Gastroesophageal sphincter (tissue), 4 donors: Measurements from ENCODE around the gene ACP4. TPM values are rescaled to one million over a fixed set of nuclear protein-coding genes. Genes with fewer than 3 reads are reported as not detected.

Experiments used
- ATAC-seq: fragments of 150-250 bp; one replicate; pipeline ENCODE4 v1.9.1; 2016; ENCODE audit warnings: mild to moderate bottlenecking, moderate library complexity
- H3K27ac ChIP-seq, 4 donors: fragments of 200-600 bp; sonication (generic) in 3 of 4; 1 replicate in 3 of 4; 2 replicates in 1 of 4; pipeline ENCODE4 v1.5.1; 2016 to 2019
- H3K27me3 ChIP-seq: fragments of 200-600 bp; sonication (generic); one replicate; pipeline ENCODE4 v1.5.1; 2019
- H3K36me3 ChIP-seq, 2 donors: fragments of 200-600 bp; sonication (generic); one replicate each; pipeline ENCODE4 v1.5.1; 2019; ENCODE audit warnings: control low read depth in 1 of 2
- H3K4me1 ChIP-seq, 3 donors: fragments of 200-600 bp; sonication (generic); 1 replicate in 2 of 3; 2 replicates in 1 of 3; pipeline ENCODE4 v1.5.1; 2016 to 2019; ENCODE audit warnings: control low read depth in 2 of 3
- H3K4me3 ChIP-seq, 2 donors: fragments of 200-600 bp; sonication (generic); one replicate each; pipeline ENCODE4 v1.5.1; 2019; ENCODE audit warnings: mild to moderate bottlenecking in 1 of 2, moderate library complexity in 1 of 2
- H3K9me3 ChIP-seq, 3 donors: fragments of 200-600 bp; sonication (generic); one replicate each; pipeline ENCODE4 v1.5.1; 2017 to 2019; ENCODE audit warnings: control low read depth in 2 of 3
- CTCF ChIP-seq, 4 experiments: fragments of 200-600 bp in 2 of 4; fragments of 450-650 bp in 2 of 4; sonication (generic) in 1 of 4; IDR thresholded peaks; one replicate each; pipeline ENCODE4 v1.5.1; 2017 to 2019; ENCODE audit warnings: antibody characterized with exemption in 4 of 4, mild to moderate bottlenecking in 2 of 4, moderate library complexity in 2 of 4
- EP300 ChIP-seq: sonication (generic); formaldehyde crosslinking; IDR thresholded peaks from one replicate; pipeline ENCODE4 v1.6.1; 2017; ENCODE audit warnings: antibody characterized with exemption, mild to moderate bottlenecking
- POLR2A ChIP-seq, 2 donors: fragments of 450-650 bp; IDR thresholded peaks; one replicate each; pipeline ENCODE4 v1.6.1; 2017; ENCODE audit warnings: antibody characterized with exemption in 2 of 2, mild to moderate bottlenecking in 2 of 2, moderate library complexity in 1 of 2
- POLR2AphosphoS5 ChIP-seq: sonication (generic); formaldehyde crosslinking; IDR thresholded peaks from one replicate; pipeline ENCODE4 v1.6.1; 2017; ENCODE audit warnings: antibody characterized with exemption
- WGBS, 2 donors: methylation state at CpG; one replicate each; pipeline ENCODE4 v1.1.5; 2018; ENCODE audit warnings: low coverage in 1 of 2; 5-methylcytosine and 5-hydroxymethylcytosine counted together
- total RNA-seq, 4 donors: library from RNA; depleted of rRNA; stranded (reverse); fragments of >200 nt; gene quantifications; one replicate each; pipeline ENCODE4 v1.1.0, GENCODE V29; 2016

The ACP4 gene
- total RNA-seq, 4 donors from 2014 or later, result not detected

- peaks cover 95% of the 10 kb centered on the region for H3K27me3 ChIP-seq
These were observed 32.5 kb downstream of the ACP4 start for GRCh38 chr19:50822661-50823208.

GRCh38 chr19:50823389-50824042 lies 33.3 kb downstream of the ACP4 start, which contains the start of gene KLK1:
Gene KLK1 (minus strand): TSS chr19:50823787. CDS start chr19:50823748, 39 bp downstream.
- H3K4me3 ChIP-seq, result no peak within 1 kb of the TSS
- H3K4me1 ChIP-seq, result peaks cover 0 to 10% (median 0%) of the 10 kb centered on the region in 3 donors
- 28 to 44% methylated on average over 9 of the region's 14 CpGs for WGBS, 2 donors
- TF ChIP-seq POLR2A (IDR thresholded peaks at IDR 0.05) (no peak), CTCF (IDR thresholded peaks at IDR 0.05) (no peak), EP300 (no peak), POLR2AphosphoS5 (no peak)
- no peak for ATAC-seq
- no peak within 1 kb of the TSS for H3K27ac ChIP-seq
- no peaks in the 10 kb centered on the region for H3K36me3 ChIP-seq
- peaks cover 92% of the 10 kb centered on the region for H3K27me3 ChIP-seq
- H3K9me3 ChIP-seq, result no peaks in the 10 kb centered on the region

More at GRCh38 chr19:50822661-50823208, 32.5 kb downstream of the ACP4 start:
- Histone ChIP-seq H3K4me1 (peaks cover 0 to 18% (median 0%) of the 10 kb centered on the region in 3 donors), H3K36me3 (no peaks in the 10 kb centered on the region), H3K9me3 (no peaks in the 10 kb centered on the region), H3K4me3 (no peak overlapping the region), H3K27ac (no peak overlapping the region)
- TF ChIP-seq POLR2A (IDR thresholded peaks at IDR 0.05) (no peak), EP300 (no peak), POLR2AphosphoS5 (no peak), CTCF (IDR thresholded peaks at IDR 0.05) (no peak)
- 0 to 60% methylated on average over 1 to 5 of the region's 7 CpGs for WGBS, 2 donors
- no peak for ATAC-seq

DNA sequence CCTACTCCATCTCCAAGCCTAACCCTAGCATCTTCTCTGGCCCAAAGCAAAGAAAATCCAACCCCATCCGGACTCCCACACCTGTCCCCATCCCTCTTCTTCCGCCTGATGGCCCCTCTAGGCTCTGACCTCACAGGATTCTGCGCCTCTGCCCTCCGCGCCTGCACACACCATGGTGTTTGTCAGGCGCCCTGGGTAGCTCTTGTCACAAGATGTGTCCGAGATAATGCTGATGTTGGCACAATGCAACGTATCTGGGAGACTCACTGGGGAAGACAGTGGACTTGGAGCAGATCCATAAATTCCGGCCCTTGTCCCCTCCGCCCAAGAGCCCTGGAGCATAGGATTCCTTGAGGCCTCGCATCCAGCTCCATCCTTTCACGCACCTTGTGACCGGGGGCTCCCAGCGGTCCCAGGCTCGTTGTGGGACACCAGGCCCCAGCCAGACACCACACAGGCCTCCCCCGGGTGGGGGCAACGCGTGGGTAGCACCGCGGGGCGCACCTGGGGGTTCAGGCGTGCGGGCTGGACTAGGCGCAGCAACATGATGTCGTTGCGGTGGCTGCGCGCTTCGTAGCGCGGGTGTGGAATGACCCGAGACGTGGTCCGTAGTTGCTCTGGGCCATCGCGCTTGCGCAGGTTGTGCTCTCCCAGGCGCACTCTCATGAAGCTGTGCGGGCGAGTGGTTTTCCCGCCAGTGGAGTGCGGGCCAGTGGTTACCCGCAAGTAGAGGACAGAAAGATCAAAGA lies 36.5 kb downstream of the ACP4 start:
- H3K4me3 ChIP-seq, result no peak overlapping the region
- H3K4me1 ChIP-seq, result no peaks in the 10 kb centered on the region
- no peaks in the 10 kb centered on the region for H3K36me3 ChIP-seq
- no peak for ATAC-seq
- no peaks in the 10 kb centered on the region for H3K9me3 ChIP-seq
- TF ChIP-seq EP300, result no peak
- TF ChIP-seq POLR2A (IDR thresholded peaks at IDR 0.05), result no peak
- no peak for TF ChIP-seq POLR2AphosphoS5
- no peak for TF ChIP-seq CTCF (IDR thresholded peaks at IDR 0.05)
- H3K27ac ChIP-seq, result no peak overlapping the region
- 79 to 84% methylated on average over 9 to 24 of the region's 43 CpGs for WGBS, 2 donors
- H3K27me3 ChIP-seq, result peaks cover 90% of the 10 kb centered on the region

- ATAC-seq, result no peak
- TF ChIP-seq POLR2AphosphoS5 (no peak), CTCF (IDR thresholded peaks at IDR 0.05) (no peak), EP300 (no peak), POLR2A (IDR thresholded peaks at IDR 0.05) (no peak)
- peaks cover 89% of the 10 kb centered on the region for H3K27me3 ChIP-seq
- no peaks in the 10 kb centered on the region for H3K36me3 ChIP-seq
- H3K9me3 ChIP-seq, result no peaks in the 10 kb centered on the region
- no peaks in the 10 kb centered on the region for H3K4me1 ChIP-seq
- H3K27ac ChIP-seq, result no peak overlapping the region
- 60 to 75% methylated on average over 2 to 6 of the region's 14 CpGs for WGBS, 2 donors
- H3K4me3 ChIP-seq, result no peak overlapping the region
These were observed 37.3 kb downstream of the ACP4 start for GRCh38 chr19:50827476-50827875.
